ENCODE results near the gene OCRL.

The OCRL gene

GRCh38 chrX:129638917-129639316, 98.9 kb downstream of the OCRL start:
- DNase-seq, result no peak

- DNase-seq, result no peak
Observed at GRCh38 chrX:129640737-129641136, 100.7 kb downstream of the OCRL start.

- DNase-seq, result no peak
Observed at GRCh38 chrX:129641469-129641868, 101.4 kb downstream of the OCRL start.

GRCh38 chrX:129641941-129642340, 101.9 kb downstream of the OCRL start:
- no peak for DNase-seq
